Panc1 (cell line): ENCODE results near the gene SEC23A. TPM values are rescaled to one million over a fixed set of nuclear protein-coding genes. Genes with fewer than 3 reads are reported as not detected.

Experiments used
- ATAC-seq: fragments of 200-7000 bp; cut with Tn5 transposase; 2 replicates; pipeline ENCODE4 v1.9.1; 2020; ENCODE audit warnings: mild to moderate bottlenecking, moderate library complexity
- BruUV-seq: library from RNA; stranded (reverse); fragments of 400-500 nt; replicated peaks from 2 replicates; lab custom pipeline; 2021; lab: Mats Ljungman, UMichigan
- CTCF ChIA-PET: fragments of 300-600 bp; sonication (Branson Sonifier 250); formaldehyde crosslinking; loops from one replicate; lab custom pipeline; 2022; ENCODE audit warnings: antibody characterized with exemption; lab: Charles Lee
- POLR2A ChIA-PET: fragments of 300-600 bp; sonication (Branson Sonifier 250); formaldehyde crosslinking; loops from one replicate; lab custom pipeline; 2022; ENCODE audit warnings: antibody characterized with exemption; lab: Charles Lee
- DNase-seq: peaks from one replicate; pipeline ENCODE4 v3.0.0-alpha.2; 2010; ENCODE audit warnings: low read depth, low spot score
- H3K27ac ChIP-seq: 2 replicates; pipeline ENCODE4 v1.5.1; 2011; ENCODE audit warnings: mild to moderate bottlenecking, low read length, inconsistent platforms
- H3K27me3 ChIP-seq: fragments of 200-500 bp; sonication (Bioruptor generic); 2 replicates; pipeline ENCODE4 v1.6.0; 2014; ENCODE audit warnings: low read length, inconsistent platforms; ENCODE audit not compliant: control insufficient read depth, insufficient read depth
- H3K36me3 ChIP-seq: fragments of 200-500 bp; sonication (Bioruptor generic); 2 replicates; pipeline ENCODE4 v1.5.1; 2014; ENCODE audit warnings: inconsistent platforms, mild to moderate bottlenecking, low read length, moderate library complexity; ENCODE audit not compliant: control insufficient read depth, insufficient read depth
- H3K4me1 ChIP-seq: 2 replicates; pipeline ENCODE4 v1.5.1; 2011; ENCODE audit warnings: inconsistent platforms, mild to moderate bottlenecking, low read length, moderate library complexity; ENCODE audit not compliant: control insufficient read depth, insufficient read depth
- H3K4me3 ChIP-seq, 2 experiments: 2 replicates each; pipeline ENCODE4 v1.5.1; 2011 to 2012; ENCODE audit warnings: low read depth in 2 of 2, low read length in 2 of 2, mild to moderate bottlenecking in 2 of 2, inconsistent platforms in 1 of 2, moderate library complexity in 1 of 2
- H3K9me3 ChIP-seq: fragments of 200-500 bp; sonication (Bioruptor generic); 2 replicates; pipeline ENCODE4 v1.5.1; 2014; ENCODE audit warnings: low read depth, mild to moderate bottlenecking, inconsistent platforms, low read length, moderate library complexity; ENCODE audit not compliant: control insufficient read depth, insufficient read depth
- POLR2AphosphoS5 ChIP-seq: IDR thresholded peaks from 2 replicates; pipeline ENCODE4 v1.6.1; 2012; ENCODE audit warnings: mild to moderate bottlenecking, low read depth, low read length, moderate library complexity
- REST ChIP-seq, 2 experiments: IDR thresholded peaks; 2 replicates each; pipeline ENCODE4 v1.6.1; 2011 to 2012; ENCODE audit warnings: low read depth in 2 of 2, control low read depth in 1 of 2, low read length in 1 of 2, mild to moderate bottlenecking in 1 of 2, moderate library complexity in 1 of 2; ENCODE audit not compliant: insufficient read depth in 1 of 2
- SIN3A ChIP-seq: IDR thresholded peaks from 2 replicates; pipeline ENCODE4 v1.6.1; 2012; ENCODE audit warnings: low read depth, mild to moderate bottlenecking, low read length, moderate library complexity, borderline replicate concordance; ENCODE audit not compliant: insufficient read depth
- TCF7L2 ChIP-seq: IDR thresholded peaks from 2 replicates; pipeline ENCODE4 v1.6.1; 2011; ENCODE audit warnings: mild to moderate bottlenecking, low read depth, low read length, inconsistent platforms
- in situ Hi-C: cut with HindIII; loops from 2 replicates; pipeline ENCODE4 v1.10.0; 2016; ENCODE audit warnings: low sequenced_read_pairs, low pct_unique_long_range_greater_than_20kb
- intact Hi-C: fragments of 100-400 bp; cut with micrococcal nuclease; formaldehyde crosslinking; loops from one replicate; pipeline ENCODE4 v1.10.0; 2022; ENCODE audit not compliant: unreplicated experiment
- total RNA-seq: library from RNA; stranded (reverse); gene quantifications from one replicate; pipeline ENCODE4 v1.2.1, GENCODE V29; 2021; ENCODE audit not compliant: unreplicated experiment
- TF ChIP-seq, protein P1 (sequence below): fragments of 450-650 bp; IDR thresholded peaks from 2 replicates; pipeline ENCODE4 v1.5.1; 2017; ENCODE audit warnings: mild to moderate bottlenecking

SEC23A gene
- total RNA-seq, 1 experiment from 2014 or later, result 76.7 TPM

DNA sequence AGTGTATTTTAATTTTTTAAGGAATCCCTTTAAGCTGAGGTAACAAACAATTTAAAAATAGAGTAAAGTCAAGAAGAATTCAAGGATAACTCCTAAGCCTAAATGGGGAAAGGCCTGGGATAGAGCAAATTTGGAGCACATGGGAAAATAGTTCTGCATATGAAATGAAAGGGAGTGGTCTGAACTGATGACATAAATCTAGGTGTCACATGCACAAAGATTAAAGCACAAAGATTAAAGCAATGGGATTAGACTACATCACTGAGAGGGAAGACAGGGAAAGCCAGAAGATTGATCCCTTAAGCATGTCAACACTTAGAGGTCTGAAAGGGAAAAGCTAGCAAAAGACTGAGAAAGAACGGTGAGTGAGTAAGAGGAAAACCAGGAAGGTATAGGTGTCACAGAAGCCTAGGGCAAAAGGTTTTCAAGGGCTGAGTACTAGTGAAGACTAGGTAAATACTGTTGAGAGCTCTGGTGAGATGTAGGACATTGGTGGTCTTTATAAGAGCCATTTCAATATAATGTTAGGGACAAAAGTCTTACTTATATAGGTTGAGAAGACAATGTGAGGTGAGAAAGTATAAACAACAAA, 59.6 kb downstream of the SEC23A start:
- in situ Hi-C loops (no loop called here), intact Hi-C loops (no loop called here)
- no peak for TF ChIP-seq TCF7L2
- TF ChIP-seq SIN3A, result no peak
- TF ChIP-seq, protein P1, sequence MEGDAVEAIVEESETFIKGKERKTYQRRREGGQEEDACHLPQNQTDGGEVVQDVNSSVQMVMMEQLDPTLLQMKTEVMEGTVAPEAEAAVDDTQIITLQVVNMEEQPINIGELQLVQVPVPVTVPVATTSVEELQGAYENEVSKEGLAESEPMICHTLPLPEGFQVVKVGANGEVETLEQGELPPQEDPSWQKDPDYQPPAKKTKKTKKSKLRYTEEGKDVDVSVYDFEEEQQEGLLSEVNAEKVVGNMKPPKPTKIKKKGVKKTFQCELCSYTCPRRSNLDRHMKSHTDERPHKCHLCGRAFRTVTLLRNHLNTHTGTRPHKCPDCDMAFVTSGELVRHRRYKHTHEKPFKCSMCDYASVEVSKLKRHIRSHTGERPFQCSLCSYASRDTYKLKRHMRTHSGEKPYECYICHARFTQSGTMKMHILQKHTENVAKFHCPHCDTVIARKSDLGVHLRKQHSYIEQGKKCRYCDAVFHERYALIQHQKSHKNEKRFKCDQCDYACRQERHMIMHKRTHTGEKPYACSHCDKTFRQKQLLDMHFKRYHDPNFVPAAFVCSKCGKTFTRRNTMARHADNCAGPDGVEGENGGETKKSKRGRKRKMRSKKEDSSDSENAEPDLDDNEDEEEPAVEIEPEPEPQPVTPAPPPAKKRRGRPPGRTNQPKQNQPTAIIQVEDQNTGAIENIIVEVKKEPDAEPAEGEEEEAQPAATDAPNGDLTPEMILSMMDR, result no peak
- no peak for TF ChIP-seq POLR2AphosphoS5
- no peak for TF ChIP-seq REST (IDR thresholded peaks at IDR 0.05; ENCODE audit: insufficient read depth in 1 of 2, low read depth in 2 of 2, low read length in 1 of 2)
- no TSS peak for BruUV-seq
- Histone ChIP-seq H3K36me3 (peaks cover 18% of the 10 kb centered on the region), H3K4me1 (no peaks in the 10 kb centered on the region), H3K9me3 (no peaks in the 10 kb centered on the region), H3K27me3 (no peaks in the 10 kb centered on the region), H3K27ac (no peak overlapping the region), H3K4me3 (no peak overlapping the region)
- no peak for ATAC-seq
- ChIA-PET POLR2A (no interaction called here), CTCF (no interaction called here)
- DNase-seq, result no peak

DNA sequence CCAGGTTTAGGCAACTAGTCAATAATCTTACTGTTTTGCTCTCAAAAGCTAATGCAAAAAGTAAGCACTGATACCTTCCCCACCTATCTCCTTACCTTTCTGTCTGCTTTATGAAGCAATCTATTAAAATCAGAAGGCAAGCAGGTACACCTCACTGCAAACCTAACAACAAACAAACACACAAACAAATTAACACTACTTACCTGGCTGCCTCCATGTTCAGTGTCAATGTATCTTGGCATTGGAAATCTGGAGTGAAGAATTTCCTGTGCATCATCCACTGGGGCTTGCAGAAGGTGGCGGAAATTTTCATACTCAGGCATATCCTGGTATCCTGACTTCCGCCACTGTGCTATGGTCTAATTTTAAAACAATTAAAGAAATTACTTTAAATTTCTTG, 62.5 kb downstream of the SEC23A start:
- in situ Hi-C loops (no loop called here), intact Hi-C loops (no loop called here)
- H3K27ac ChIP-seq, result no peak overlapping the region
- no peak for ATAC-seq
- DNase-seq, result no peak
- H3K4me3 ChIP-seq, result no peak overlapping the region
- H3K4me1 ChIP-seq, result no peaks in the 10 kb centered on the region
- ChIA-PET POLR2A (no interaction called here), CTCF (no interaction called here)
- H3K27me3 ChIP-seq, result no peaks in the 10 kb centered on the region
- peaks cover 24% of the 10 kb centered on the region for H3K36me3 ChIP-seq
- no TSS peak for BruUV-seq
- H3K9me3 ChIP-seq, result no peaks in the 10 kb centered on the region
- TF ChIP-seq POLR2AphosphoS5 (no peak), TCF7L2 (no peak), SIN3A (no peak), REST (IDR thresholded peaks at IDR 0.05; ENCODE audit: insufficient read depth in 1 of 2, low read depth in 2 of 2, low read length in 1 of 2) (no peak)
- TF ChIP-seq, protein P1, result no peak
